H9 (cell line): ENCODE measurements around the gene CTNNA3. TPM values are rescaled to one million over a fixed set of nuclear protein-coding genes. Genes with fewer than 3 reads are reported as not detected.

Source experiments
- DNase-seq: peaks from one replicate; pipeline ENCODE4 v3.0.0-alpha.2; 2017
- H2AFZ ChIP-seq: one replicate; pipeline ENCODE4 v1.6.1; 2013; ENCODE audit warnings: mild to moderate bottlenecking, low read length, control low read depth, moderate library complexity
- H2AK5ac ChIP-seq: 2 replicates; pipeline ENCODE4 v1.6.1; 2013; ENCODE audit warnings: low read length, control low read depth, mixed read lengths; ENCODE audit not compliant: insufficient read length
- H2BK120ac ChIP-seq: one replicate; pipeline ENCODE4 v1.6.1; 2013; ENCODE audit warnings: low read depth, mild to moderate bottlenecking, low read length, control low read depth, inconsistent platforms; ENCODE audit not compliant: poor library complexity, severe bottlenecking
- H2BK12ac ChIP-seq: 2 replicates; pipeline ENCODE4 v1.6.1; 2013; ENCODE audit warnings: low read length, control low read depth, mixed read lengths, low read depth; ENCODE audit not compliant: insufficient read length
- H2BK15ac ChIP-seq: 2 replicates; pipeline ENCODE4 v1.6.1; 2013; ENCODE audit warnings: low read depth, low read length, control low read depth
- H2BK20ac ChIP-seq: one replicate; pipeline ENCODE4 v1.6.1; 2013; ENCODE audit warnings: low read depth, mild to moderate bottlenecking, low read length, control low read depth, inconsistent platforms; ENCODE audit not compliant: poor library complexity, severe bottlenecking
- H2BK5ac ChIP-seq: 2 replicates; pipeline ENCODE4 v1.6.1; 2013; ENCODE audit warnings: low read length, control low read depth, mixed read lengths; ENCODE audit not compliant: insufficient read length
- H3K14ac ChIP-seq: 2 replicates; pipeline ENCODE4 v1.6.1; 2013; ENCODE audit warnings: low read length, control low read depth; ENCODE audit not compliant: insufficient read depth
- H3K18ac ChIP-seq: 2 replicates; pipeline ENCODE4 v1.6.1; 2013; ENCODE audit warnings: low read depth, mild to moderate bottlenecking, mixed read lengths, low read length, control low read depth; ENCODE audit not compliant: insufficient read length
- H3K23ac ChIP-seq: 2 replicates; pipeline ENCODE4 v1.6.1; 2013; ENCODE audit warnings: low read length, control low read depth, mixed read lengths, low read depth; ENCODE audit not compliant: insufficient read length
- H3K23me2 ChIP-seq: 2 replicates; pipeline ENCODE4 v1.6.1; 2013; ENCODE audit warnings: low read depth, mild to moderate bottlenecking, mixed read lengths, low read length, control low read depth; ENCODE audit not compliant: insufficient read length, poor library complexity, severe bottlenecking
- H3K27ac ChIP-seq: 2 replicates; pipeline ENCODE4 v1.5.1; 2013; ENCODE audit warnings: low read length, control low read depth, mixed read lengths, low read depth; ENCODE audit not compliant: insufficient read length
- H3K27me3 ChIP-seq: 2 replicates; pipeline ENCODE4 v1.6.1; 2013; ENCODE audit warnings: low read length, control low read depth, inconsistent platforms; ENCODE audit not compliant: insufficient read depth
- H3K4ac ChIP-seq: 2 replicates; pipeline ENCODE4 v1.6.1; 2013; ENCODE audit warnings: low read depth, mild to moderate bottlenecking, control low read depth, inconsistent platforms, low read length, moderate library complexity
- H3K4me1 ChIP-seq: 2 replicates; pipeline ENCODE4 v1.6.1; 2013; ENCODE audit warnings: low read length, control low read depth, inconsistent platforms; ENCODE audit not compliant: insufficient read depth
- H3K4me2 ChIP-seq: 2 replicates; pipeline ENCODE4 v1.6.1; 2013; ENCODE audit warnings: low read length, control low read depth, mixed read lengths; ENCODE audit not compliant: insufficient read length, insufficient read depth
- H3K56ac ChIP-seq: 2 replicates; pipeline ENCODE4 v1.6.1; 2013; ENCODE audit warnings: low read depth, mild to moderate bottlenecking, mixed read lengths, low read length, control low read depth; ENCODE audit not compliant: insufficient read length
- H3K79me1 ChIP-seq: 2 replicates; pipeline ENCODE4 v1.6.1; 2013; ENCODE audit warnings: low read depth, mild to moderate bottlenecking, moderate library complexity, low read length, control low read depth, inconsistent platforms; ENCODE audit not compliant: insufficient read depth, poor library complexity, severe bottlenecking
- H3K79me2 ChIP-seq: 2 replicates; pipeline ENCODE4 v1.6.1; 2013; ENCODE audit warnings: low read length, control low read depth, inconsistent platforms; ENCODE audit not compliant: insufficient read depth
- H3K9ac ChIP-seq: 2 replicates; pipeline ENCODE4 v1.6.1; 2013; ENCODE audit warnings: low read length, control low read depth, mixed read lengths; ENCODE audit not compliant: insufficient read length; ENCODE audit errors: extremely low read depth
- H3K9me3 ChIP-seq: one replicate; pipeline ENCODE4 v1.6.1; 2013; ENCODE audit warnings: low read depth, low read length, inconsistent platforms; ENCODE audit not compliant: control insufficient read depth
- H3T11ph ChIP-seq: one replicate; pipeline ENCODE4 v1.6.1; 2013; ENCODE audit warnings: mild to moderate bottlenecking, low read length, control low read depth, inconsistent platforms
- H4K20me1 ChIP-seq: one replicate; pipeline ENCODE4 v1.6.1; 2013; ENCODE audit not compliant: control insufficient read depth, insufficient read length, insufficient read depth
- H4K5ac ChIP-seq: 2 replicates; pipeline ENCODE4 v1.6.1; 2013; ENCODE audit warnings: low read depth, mild to moderate bottlenecking, mixed read lengths, low read length, control low read depth; ENCODE audit not compliant: insufficient read length
- H4K8ac ChIP-seq: replicated peaks from 2 replicates; pipeline ENCODE4 v1.6.1; 2013; ENCODE audit warnings: low read length, control low read depth, mixed read lengths, low read depth; ENCODE audit not compliant: insufficient read length
- H4K91ac ChIP-seq: 2 replicates; pipeline ENCODE4 v1.6.1; 2013; ENCODE audit warnings: low read depth, mild to moderate bottlenecking, moderate library complexity, mixed read lengths, low read length, control low read depth; ENCODE audit not compliant: insufficient read length
- H3K27ac Mint-ChIP-seq, 3 experiments: 2 replicates in 2 of 3; 3 replicates in 1 of 3; pipeline ENCODE4 v1.8.0; 2020 to 2021; ENCODE audit warnings: mixed read lengths in 3 of 3, mild to moderate bottlenecking in 1 of 3, moderate library complexity in 1 of 3
- H3K27me3 Mint-ChIP-seq: 2 replicates; pipeline ENCODE4 v1.8.0; 2021; ENCODE audit warnings: low read depth, mild to moderate bottlenecking, moderate library complexity, mixed read lengths
- H3K36me3 Mint-ChIP-seq, 3 experiments: 2 replicates in 2 of 3; 3 replicates in 1 of 3; pipeline ENCODE4 v1.8.0; 2020 to 2021; ENCODE audit warnings: low read depth in 3 of 3, mixed read lengths in 3 of 3; ENCODE audit not compliant: insufficient read depth in 1 of 3
- H3K4me1 Mint-ChIP-seq, 2 experiments: 2 replicates each; pipeline ENCODE4 v1.8.0; 2020; ENCODE audit warnings: mixed read lengths in 2 of 2
- H3K4me3 Mint-ChIP-seq, 2 experiments: 2 replicates in 1 of 2; 3 replicates in 1 of 2; pipeline ENCODE4 v1.8.0; 2020 to 2021; ENCODE audit warnings: mild to moderate bottlenecking in 2 of 2, mixed read lengths in 2 of 2, moderate library complexity in 1 of 2
- H3K9me3 Mint-ChIP-seq, 2 experiments: 2 replicates in 1 of 2; 3 replicates in 1 of 2; pipeline ENCODE4 v1.8.0; 2020; ENCODE audit warnings: mild to moderate bottlenecking in 2 of 2, mixed read lengths in 2 of 2, moderate library complexity in 1 of 2
- CTCF ChIP-seq: fragments of 200-600 bp; sonication (generic); conservative IDR thresholded peaks from 3 replicates; pipeline ENCODE4 v1.8.0; 2021; ENCODE audit warnings: antibody characterized with exemption, mild to moderate bottlenecking
- WGBS: extraction: QIAGEN DNeasy Blood & Tissue Kit; methylation state at CpG from one replicate; pipeline ENCODE4 v1.1.7; 2013; ENCODE audit warnings: missing lambda C conversion rate, low lambda C conversion rate, mixed read lengths; ENCODE audit not compliant: insufficient read length; ENCODE audit errors: extremely low coverage; 5-methylcytosine and 5-hydroxymethylcytosine counted together
- total RNA-seq: library from RNA; stranded (reverse); gene quantifications from 2 replicates; pipeline ENCODE4 v1.2.1, GENCODE V29; 2021

The CTNNA3 gene
- total RNA-seq, 1 experiment from 2014 or later, result 3.3 TPM

GRCh38 chr10:67079126-67079525 is 616.9 kb downstream of the CTNNA3 start:
- WGBS, result no CpG with 5 or more reads among the region's 4 CpGs
- H3K36me3 Mint-ChIP-seq, result no peaks in the 10 kb centered on the region
- Histone ChIP-seq H3K27me3 (no peaks in the 10 kb centered on the region), H3K4me1 (no peaks in the 10 kb centered on the region), H2BK12ac (no peak overlapping the region), H3K4ac (no peak overlapping the region), H3T11ph (no peak overlapping the region), H3K79me2 (no peaks in the 10 kb centered on the region), H3K23ac (no peak overlapping the region), H2BK5ac (no peak overlapping the region), H3K27ac (no peak overlapping the region), H2BK15ac (no peak overlapping the region), H2AFZ (no peak overlapping the region), H2BK120ac (no peak overlapping the region), H3K14ac (no peak overlapping the region), H4K20me1 (no peaks in the 10 kb centered on the region), H3K4me2 (no peak overlapping the region), H3K79me1 (no peaks in the 10 kb centered on the region), H3K23me2 (no peaks in the 10 kb centered on the region), H3K9ac (no peak overlapping the region), H3K9me3 (no peaks in the 10 kb centered on the region), H4K8ac (no peak overlapping the region), H2BK20ac (no peak overlapping the region), H2AK5ac (no peak overlapping the region), H3K18ac (no peak overlapping the region), H4K5ac (no peak overlapping the region), H4K91ac (no peak overlapping the region), H3K56ac (no peak overlapping the region)
- H3K9me3 Mint-ChIP-seq, result no peaks in the 10 kb centered on the region
- no peaks in the 10 kb centered on the region for H3K4me1 Mint-ChIP-seq
- TF ChIP-seq CTCF, result no peak
- no peak overlapping the region for H3K4me3 Mint-ChIP-seq
- no peak overlapping the region for H3K27ac Mint-ChIP-seq
- no peaks in the 10 kb centered on the region for H3K27me3 Mint-ChIP-seq
- DNase-seq, result no peak
